H9 (cell line): ENCODE results near the gene TRPM8. TPM values are rescaled to one million over a fixed set of nuclear protein-coding genes. Genes with fewer than 3 reads are reported as not detected.

ENCODE experiments used
- DNase-seq: peaks from one replicate; pipeline ENCODE4 v3.0.0-alpha.2; 2017
- H2AFZ ChIP-seq: one replicate; pipeline ENCODE4 v1.6.1; 2013; ENCODE audit warnings: mild to moderate bottlenecking, low read length, control low read depth, moderate library complexity
- H2AK5ac ChIP-seq: 2 replicates; pipeline ENCODE4 v1.6.1; 2013; ENCODE audit warnings: low read length, control low read depth, mixed read lengths; ENCODE audit not compliant: insufficient read length
- H2BK120ac ChIP-seq: one replicate; pipeline ENCODE4 v1.6.1; 2013; ENCODE audit warnings: low read depth, mild to moderate bottlenecking, low read length, control low read depth, inconsistent platforms; ENCODE audit not compliant: poor library complexity, severe bottlenecking
- H2BK12ac ChIP-seq: 2 replicates; pipeline ENCODE4 v1.6.1; 2013; ENCODE audit warnings: low read length, control low read depth, mixed read lengths, low read depth; ENCODE audit not compliant: insufficient read length
- H2BK15ac ChIP-seq: 2 replicates; pipeline ENCODE4 v1.6.1; 2013; ENCODE audit warnings: low read depth, low read length, control low read depth
- H2BK20ac ChIP-seq: one replicate; pipeline ENCODE4 v1.6.1; 2013; ENCODE audit warnings: low read depth, mild to moderate bottlenecking, low read length, control low read depth, inconsistent platforms; ENCODE audit not compliant: poor library complexity, severe bottlenecking
- H2BK5ac ChIP-seq: 2 replicates; pipeline ENCODE4 v1.6.1; 2013; ENCODE audit warnings: low read length, control low read depth, mixed read lengths; ENCODE audit not compliant: insufficient read length
- H3K14ac ChIP-seq: 2 replicates; pipeline ENCODE4 v1.6.1; 2013; ENCODE audit warnings: low read length, control low read depth; ENCODE audit not compliant: insufficient read depth
- H3K18ac ChIP-seq: 2 replicates; pipeline ENCODE4 v1.6.1; 2013; ENCODE audit warnings: low read depth, mild to moderate bottlenecking, mixed read lengths, low read length, control low read depth; ENCODE audit not compliant: insufficient read length
- H3K23ac ChIP-seq: 2 replicates; pipeline ENCODE4 v1.6.1; 2013; ENCODE audit warnings: low read length, control low read depth, mixed read lengths, low read depth; ENCODE audit not compliant: insufficient read length
- H3K23me2 ChIP-seq: 2 replicates; pipeline ENCODE4 v1.6.1; 2013; ENCODE audit warnings: low read depth, mild to moderate bottlenecking, mixed read lengths, low read length, control low read depth; ENCODE audit not compliant: insufficient read length, poor library complexity, severe bottlenecking
- H3K27ac ChIP-seq: 2 replicates; pipeline ENCODE4 v1.5.1; 2013; ENCODE audit warnings: low read length, control low read depth, mixed read lengths, low read depth; ENCODE audit not compliant: insufficient read length
- H3K27me3 ChIP-seq: 2 replicates; pipeline ENCODE4 v1.6.1; 2013; ENCODE audit warnings: low read length, control low read depth, inconsistent platforms; ENCODE audit not compliant: insufficient read depth
- H3K4ac ChIP-seq: 2 replicates; pipeline ENCODE4 v1.6.1; 2013; ENCODE audit warnings: low read depth, mild to moderate bottlenecking, control low read depth, inconsistent platforms, low read length, moderate library complexity
- H3K4me1 ChIP-seq: 2 replicates; pipeline ENCODE4 v1.6.1; 2013; ENCODE audit warnings: low read length, control low read depth, inconsistent platforms; ENCODE audit not compliant: insufficient read depth
- H3K4me2 ChIP-seq: 2 replicates; pipeline ENCODE4 v1.6.1; 2013; ENCODE audit warnings: low read length, control low read depth, mixed read lengths; ENCODE audit not compliant: insufficient read length, insufficient read depth
- H3K56ac ChIP-seq: 2 replicates; pipeline ENCODE4 v1.6.1; 2013; ENCODE audit warnings: low read depth, mild to moderate bottlenecking, mixed read lengths, low read length, control low read depth; ENCODE audit not compliant: insufficient read length
- H3K79me1 ChIP-seq: 2 replicates; pipeline ENCODE4 v1.6.1; 2013; ENCODE audit warnings: low read depth, mild to moderate bottlenecking, moderate library complexity, low read length, control low read depth, inconsistent platforms; ENCODE audit not compliant: insufficient read depth, poor library complexity, severe bottlenecking
- H3K79me2 ChIP-seq: 2 replicates; pipeline ENCODE4 v1.6.1; 2013; ENCODE audit warnings: low read length, control low read depth, inconsistent platforms; ENCODE audit not compliant: insufficient read depth
- H3K9ac ChIP-seq: 2 replicates; pipeline ENCODE4 v1.6.1; 2013; ENCODE audit warnings: low read length, control low read depth, mixed read lengths; ENCODE audit not compliant: insufficient read length; ENCODE audit errors: extremely low read depth
- H3K9me3 ChIP-seq: one replicate; pipeline ENCODE4 v1.6.1; 2013; ENCODE audit warnings: low read depth, low read length, inconsistent platforms; ENCODE audit not compliant: control insufficient read depth
- H3T11ph ChIP-seq: one replicate; pipeline ENCODE4 v1.6.1; 2013; ENCODE audit warnings: mild to moderate bottlenecking, low read length, control low read depth, inconsistent platforms
- H4K20me1 ChIP-seq: one replicate; pipeline ENCODE4 v1.6.1; 2013; ENCODE audit not compliant: control insufficient read depth, insufficient read length, insufficient read depth
- H4K5ac ChIP-seq: 2 replicates; pipeline ENCODE4 v1.6.1; 2013; ENCODE audit warnings: low read depth, mild to moderate bottlenecking, mixed read lengths, low read length, control low read depth; ENCODE audit not compliant: insufficient read length
- H4K8ac ChIP-seq: replicated peaks from 2 replicates; pipeline ENCODE4 v1.6.1; 2013; ENCODE audit warnings: low read length, control low read depth, mixed read lengths, low read depth; ENCODE audit not compliant: insufficient read length
- H4K91ac ChIP-seq: 2 replicates; pipeline ENCODE4 v1.6.1; 2013; ENCODE audit warnings: low read depth, mild to moderate bottlenecking, moderate library complexity, mixed read lengths, low read length, control low read depth; ENCODE audit not compliant: insufficient read length
- H3K27ac Mint-ChIP-seq, 3 experiments: 2 replicates in 2 of 3; 3 replicates in 1 of 3; pipeline ENCODE4 v1.8.0; 2020 to 2021; ENCODE audit warnings: mixed read lengths in 3 of 3, mild to moderate bottlenecking in 1 of 3, moderate library complexity in 1 of 3
- H3K27me3 Mint-ChIP-seq: 2 replicates; pipeline ENCODE4 v1.8.0; 2021; ENCODE audit warnings: low read depth, mild to moderate bottlenecking, moderate library complexity, mixed read lengths
- H3K36me3 Mint-ChIP-seq, 3 experiments: 2 replicates in 2 of 3; 3 replicates in 1 of 3; pipeline ENCODE4 v1.8.0; 2020 to 2021; ENCODE audit warnings: low read depth in 3 of 3, mixed read lengths in 3 of 3; ENCODE audit not compliant: insufficient read depth in 1 of 3
- H3K4me1 Mint-ChIP-seq, 2 experiments: 2 replicates each; pipeline ENCODE4 v1.8.0; 2020; ENCODE audit warnings: mixed read lengths in 2 of 2
- H3K4me3 Mint-ChIP-seq, 2 experiments: 2 replicates in 1 of 2; 3 replicates in 1 of 2; pipeline ENCODE4 v1.8.0; 2020 to 2021; ENCODE audit warnings: mild to moderate bottlenecking in 2 of 2, mixed read lengths in 2 of 2, moderate library complexity in 1 of 2
- H3K9me3 Mint-ChIP-seq, 2 experiments: 2 replicates in 1 of 2; 3 replicates in 1 of 2; pipeline ENCODE4 v1.8.0; 2020; ENCODE audit warnings: mild to moderate bottlenecking in 2 of 2, mixed read lengths in 2 of 2, moderate library complexity in 1 of 2
- CTCF ChIP-seq: fragments of 200-600 bp; sonication (generic); conservative IDR thresholded peaks from 3 replicates; pipeline ENCODE4 v1.8.0; 2021; ENCODE audit warnings: antibody characterized with exemption, mild to moderate bottlenecking
- WGBS: extraction: QIAGEN DNeasy Blood & Tissue Kit; methylation state at CpG from one replicate; pipeline ENCODE4 v1.1.7; 2013; ENCODE audit warnings: missing lambda C conversion rate, low lambda C conversion rate, mixed read lengths; ENCODE audit not compliant: insufficient read length; ENCODE audit errors: extremely low coverage; 5-methylcytosine and 5-hydroxymethylcytosine counted together
- total RNA-seq: library from RNA; stranded (reverse); gene quantifications from 2 replicates; pipeline ENCODE4 v1.2.1, GENCODE V29; 2021

Gene TRPM8
- total RNA-seq, 1 experiment from 2014 or later: 0.28 TPM

- Histone ChIP-seq H3K27ac (no peak overlapping the region), H3K79me2 (no peaks in the 10 kb centered on the region)
These were observed 105.3 kb downstream of the TRPM8 start for GRCh38 chr2:234022424-234022823.

More at GRCh38 chr2:234022424-234022823, 105.3 kb downstream of the TRPM8 start:
- Histone ChIP-seq H3K23me2 (no peaks in the 10 kb centered on the region), H3K9me3 (no peaks in the 10 kb centered on the region), H3K14ac (no peak overlapping the region), H2AFZ (no peak overlapping the region), H3K27me3 (no peaks in the 10 kb centered on the region), H3T11ph (no peak overlapping the region), H2BK15ac (no peak overlapping the region), H2BK120ac (no peak overlapping the region), H4K20me1 (no peaks in the 10 kb centered on the region), H3K56ac (no peak overlapping the region), H2BK5ac (no peak overlapping the region), H3K4me2 (no peak overlapping the region), H3K79me1 (no peaks in the 10 kb centered on the region), H3K9ac (no peak overlapping the region), H4K8ac (no peak overlapping the region), H3K18ac (no peak overlapping the region), H2BK20ac (no peak overlapping the region), H2AK5ac (no peak overlapping the region), H4K91ac (no peak overlapping the region), H3K23ac (no peak overlapping the region), H4K5ac (no peak overlapping the region), H3K4ac (no peak overlapping the region), H2BK12ac (no peak overlapping the region), H3K4me1 (no peaks in the 10 kb centered on the region)
- WGBS: no CpG with 5 or more reads among the region's 1 CpG
- Mint-ChIP-seq H3K27ac (no peak overlapping the region), H3K36me3 (peaks cover 1 to 9% (median 3%) of the 10 kb centered on the region in 3 experiments; a peak in 4 of 7 replicates), H3K4me1 (no peaks in the 10 kb centered on the region), H3K27me3 (peaks cover 14% of the 10 kb centered on the region), H3K9me3 (peaks cover 20% of the 10 kb centered on the region in 2 experiments), H3K4me3 (no peak overlapping the region)
- DNase-seq: no peak
- TF ChIP-seq CTCF: no peak
